Breast epithelium (tissue), 4 donors: Measurements from ENCODE around the gene OSCP1. TPM values are rescaled to one million over a fixed set of nuclear protein-coding genes. Genes with fewer than 3 reads are reported as not detected.

ENCODE experiments used
- DNase-seq, 2 donors: peaks; one replicate each; pipeline ENCODE4 v3.0.0-alpha.2; 2019; ENCODE audit warnings: low spot score in 2 of 2
- H3K27ac ChIP-seq, 2 donors: fragments of 200-600 bp; sonication (generic) in 1 of 2; one replicate each; pipeline ENCODE4 v1.5.1; 2016 to 2019; ENCODE audit warnings: mild to moderate bottlenecking in 1 of 2
- H3K27me3 ChIP-seq, 2 donors: fragments of 200-600 bp; sonication (generic) in 1 of 2; one replicate each; pipeline versions ENCODE4 v1.5.1 to v1.6.0; 2017 to 2019; ENCODE audit warnings: control low read depth in 1 of 2, mild to moderate bottlenecking in 1 of 2
- H3K36me3 ChIP-seq: fragments of 200-600 bp; one replicate; pipeline ENCODE4 v1.5.1; 2019
- H3K4me1 ChIP-seq, 2 donors: fragments of 200-600 bp; sonication (generic); one replicate each; pipeline ENCODE4 v1.5.1; 2016 to 2019; ENCODE audit warnings: control low read depth in 1 of 2
- H3K4me3 ChIP-seq, 3 donors: fragments of 200-600 bp; sonication (generic); 1 replicate in 2 of 3; 2 replicates in 1 of 3; pipeline ENCODE4 v1.5.1; 2016 to 2019; ENCODE audit warnings: mild to moderate bottlenecking in 3 of 3, moderate library complexity in 2 of 3
- H3K9me3 ChIP-seq, 2 donors: fragments of 200-600 bp; sonication (generic) in 1 of 2; one replicate each; pipeline ENCODE4 v1.5.1; 2016 to 2019; ENCODE audit warnings: control low read depth in 1 of 2
- POLR2A ChIP-seq: fragments of 450-650 bp; IDR thresholded peaks from one replicate; pipeline ENCODE4 v1.6.1; 2016; ENCODE audit warnings: antibody characterized with exemption, mild to moderate bottlenecking, moderate library complexity
- POLR2AphosphoS5 ChIP-seq, 3 donors: sonication (generic); formaldehyde crosslinking; IDR thresholded peaks; one replicate each; pipeline ENCODE4 v1.6.1; 2017; ENCODE audit warnings: antibody characterized with exemption in 3 of 3
- intact Hi-C: fragments of 100-400 bp; cut with DNase I; formaldehyde crosslinking; loops from one replicate; pipeline ENCODE4 v1.15.1; 2023; ENCODE audit warnings: low total_unique reads
- total RNA-seq, 3 donors: library from RNA; depleted of rRNA; stranded (reverse); fragments of >200 nt; gene quantifications; one replicate each; pipeline ENCODE4 v1.1.0, GENCODE V29; 2016
- TF ChIP-seq, protein P1 (sequence below), 3 donors: fragments of 450-650 bp; IDR thresholded peaks; one replicate each; pipeline ENCODE4 v1.5.1; 2016 to 2017; ENCODE audit warnings: antibody characterized with exemption in 3 of 3, mild to moderate bottlenecking in 3 of 3, moderate library complexity in 3 of 3

Gene OSCP1
- total RNA-seq, 3 donors from 2014 or later = 12.5 to 19.3 (median 15.1) TPM

GRCh38 chr1:36386265-36387140 is 63.7 kb downstream of the OSCP1 start:
- TF ChIP-seq, protein P1, sequence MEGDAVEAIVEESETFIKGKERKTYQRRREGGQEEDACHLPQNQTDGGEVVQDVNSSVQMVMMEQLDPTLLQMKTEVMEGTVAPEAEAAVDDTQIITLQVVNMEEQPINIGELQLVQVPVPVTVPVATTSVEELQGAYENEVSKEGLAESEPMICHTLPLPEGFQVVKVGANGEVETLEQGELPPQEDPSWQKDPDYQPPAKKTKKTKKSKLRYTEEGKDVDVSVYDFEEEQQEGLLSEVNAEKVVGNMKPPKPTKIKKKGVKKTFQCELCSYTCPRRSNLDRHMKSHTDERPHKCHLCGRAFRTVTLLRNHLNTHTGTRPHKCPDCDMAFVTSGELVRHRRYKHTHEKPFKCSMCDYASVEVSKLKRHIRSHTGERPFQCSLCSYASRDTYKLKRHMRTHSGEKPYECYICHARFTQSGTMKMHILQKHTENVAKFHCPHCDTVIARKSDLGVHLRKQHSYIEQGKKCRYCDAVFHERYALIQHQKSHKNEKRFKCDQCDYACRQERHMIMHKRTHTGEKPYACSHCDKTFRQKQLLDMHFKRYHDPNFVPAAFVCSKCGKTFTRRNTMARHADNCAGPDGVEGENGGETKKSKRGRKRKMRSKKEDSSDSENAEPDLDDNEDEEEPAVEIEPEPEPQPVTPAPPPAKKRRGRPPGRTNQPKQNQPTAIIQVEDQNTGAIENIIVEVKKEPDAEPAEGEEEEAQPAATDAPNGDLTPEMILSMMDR (IDR thresholded peaks at IDR 0.05) = no peak
- TF ChIP-seq POLR2AphosphoS5 (IDR thresholded peaks at IDR 0.05) = peak; percentile 84 to 99 (median 91)
- TF ChIP-seq POLR2A = peak; percentile 26
- no peaks in the 10 kb centered on the region for H3K9me3 ChIP-seq
- peak overlapping the region; percentile 98 to 99 for H3K27ac ChIP-seq
- peaks cover 2 to 32% of the 10 kb centered on the region in 2 donors for H3K4me1 ChIP-seq
- peak overlapping the region; percentile 68 to 92 (median 85) for H3K4me3 ChIP-seq
- no peaks in the 10 kb centered on the region for H3K36me3 ChIP-seq
- DNase-seq = peak; percentile 90 to 97
- no peaks in the 10 kb centered on the region for H3K27me3 ChIP-seq
- intact Hi-C loops = no loop called here

GRCh38 chr1:36385410-36386264 is 64.6 kb downstream of the OSCP1 start, which contains the start of gene STK40:
Gene STK40 (minus strand): TSS chr1:36385924. CDS start chr1:36361332, 24,592 bp downstream.
- H3K27me3 ChIP-seq = no peaks in the 10 kb centered on the region
- H3K4me3 ChIP-seq = peak within 1 kb of the TSS; percentile 68 to 92 (median 85)
- H3K9me3 ChIP-seq = no peaks in the 10 kb centered on the region
- peak within 1 kb of the TSS; percentile 98 to 99 for H3K27ac ChIP-seq
- H3K36me3 ChIP-seq = no peaks in the 10 kb centered on the region
- H3K4me1 ChIP-seq = peaks cover 2 to 32% of the 10 kb centered on the region in 2 donors
- TF ChIP-seq, protein P1 (IDR thresholded peaks at IDR 0.05) = no peak
- TF ChIP-seq POLR2AphosphoS5 (IDR thresholded peaks at IDR 0.05) = peak in 1 of 3 donors; percentile 69
- intact Hi-C loops = no loop called here
- DNase-seq = peak; percentile 98 to 99

- peak; percentile 87 to 88 for DNase-seq
These were observed 65.5 kb downstream of the OSCP1 start for GRCh38 chr1:36384542-36385409.

DNA sequence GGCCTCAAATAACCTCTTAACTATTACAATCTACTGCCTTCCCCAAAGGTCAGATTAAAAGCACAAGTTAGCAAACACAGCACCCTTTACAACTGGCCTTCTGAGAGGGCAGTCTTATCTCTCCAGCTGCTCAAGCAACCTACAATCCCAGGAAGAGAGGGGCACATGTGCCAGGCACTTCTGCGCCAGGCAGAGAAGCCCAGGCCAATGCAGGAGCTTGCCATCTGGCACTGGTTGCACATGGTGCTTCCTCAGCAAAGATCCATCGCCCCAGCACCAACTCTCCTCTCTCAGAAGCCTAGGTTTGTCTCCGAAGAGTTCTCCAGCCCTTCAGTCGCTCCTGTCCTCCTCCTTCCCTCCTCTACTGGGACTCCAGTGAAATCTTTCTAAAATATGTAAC is 67.0 kb downstream of the OSCP1 start:
- TF ChIP-seq POLR2A = no peak
- no peaks in the 10 kb centered on the region for H3K36me3 ChIP-seq
- H3K9me3 ChIP-seq = no peaks in the 10 kb centered on the region
- H3K27ac ChIP-seq = no peak overlapping the region
- no peak overlapping the region for H3K4me3 ChIP-seq
- intact Hi-C loops = no loop called here
- no peak for DNase-seq
- no peaks in the 10 kb centered on the region for H3K27me3 ChIP-seq
- H3K4me1 ChIP-seq = peaks cover 2 to 32% of the 10 kb centered on the region in 2 donors

More at GRCh38 chr1:36384542-36385409, 65.5 kb downstream of the OSCP1 start:
- Histone ChIP-seq H3K27me3 (no peaks in the 10 kb centered on the region), H3K27ac (peak overlapping the region; percentile 98 to 99), H3K36me3 (no peaks in the 10 kb centered on the region), H3K9me3 (no peaks in the 10 kb centered on the region), H3K4me1 (peaks cover 2 to 32% of the 10 kb centered on the region in 2 donors), H3K4me3 (peak overlapping the region; percentile 68 to 92 (median 85))
- intact Hi-C loops = no loop called here
- TF ChIP-seq POLR2A (no peak), POLR2AphosphoS5 (IDR thresholded peaks at IDR 0.05) (peak in 2 of 3 donors; percentile 11 to 42)
- TF ChIP-seq, protein P1 (IDR thresholded peaks at IDR 0.05) = no peak

GRCh38 chr1:36382669-36383068 is 67.6 kb downstream of the OSCP1 start:
- Histone ChIP-seq H3K4me1 (peaks cover 2 to 27% of the 10 kb centered on the region in 2 donors), H3K27ac (no peak overlapping the region)
- intact Hi-C loops = no loop called here

More at GRCh38 chr1:36382669-36383068, 67.6 kb downstream of the OSCP1 start:
- H3K4me3 ChIP-seq = no peak overlapping the region
- TF ChIP-seq, protein P1 (IDR thresholded peaks at IDR 0.05) = no peak
- no peak for TF ChIP-seq POLR2A
- TF ChIP-seq POLR2AphosphoS5 (IDR thresholded peaks at IDR 0.05) = no peak
- H3K27me3 ChIP-seq = no peaks in the 10 kb centered on the region
- no peaks in the 10 kb centered on the region for H3K36me3 ChIP-seq
- DNase-seq = no peak
- no peaks in the 10 kb centered on the region for H3K9me3 ChIP-seq
